ENCODE results near the gene NDRG2.
A peak's percentile ranks its signal among the peaks of the same experiment; 100 is the strongest.

Gene NDRG2

GRCh38 chr14:21024585-21025370 is at the start of gene NDRG2:
Gene NDRG2, minus strand, starts transcription at chr14:21025061. Its CDS starts 1,746 bp downstream, at chr14:21023315.
- DNase-seq (ENCODE audit: low read depth) = peak; percentile 58

- no peak for DNase-seq (ENCODE audit: low read depth)
Observed at GRCh38 chr14:21073921-21074320, 49.1 kb upstream of the NDRG2 start.

- no peak for DNase-seq (ENCODE audit: low read depth)
Observed at GRCh38 chr14:21072781-21073339, 48.0 kb upstream of the NDRG2 start.

GRCh38 chr14:21072031-21072473 is 47.2 kb upstream of the NDRG2 start:
- no peak for DNase-seq (ENCODE audit: low read depth)

- DNase-seq (ENCODE audit: low read depth) = no peak
Observed at GRCh38 chr14:21071225-21072030, 46.6 kb upstream of the NDRG2 start.

GRCh38 chr14:21070610-21071224 is 45.9 kb upstream of the NDRG2 start:
- no peak for DNase-seq (ENCODE audit: low read depth)

- no peak for DNase-seq (ENCODE audit: low read depth)
Observed at GRCh38 chr14:21070083-21070609, 45.3 kb upstream of the NDRG2 start, which contains the start of gene ARHGEF40. Gene ARHGEF40, plus strand, starts transcription at chr14:21070304. Its CDS starts 93 bp downstream, at chr14:21070397.

- no peak for DNase-seq (ENCODE audit: low read depth)
Observed at GRCh38 chr14:21069388-21070082, 44.7 kb upstream of the NDRG2 start.

- no peak for DNase-seq (ENCODE audit: low read depth)
Observed at GRCh38 chr14:21068521-21069387, 43.9 kb upstream of the NDRG2 start.

GRCh38 chr14:21066882-21067502 is 42.1 kb upstream of the NDRG2 start:
- no peak for DNase-seq (ENCODE audit: low read depth)

GRCh38 chr14:21063479-21063878 is 38.6 kb upstream of the NDRG2 start:
- DNase-seq (ENCODE audit: low read depth) = no peak

- DNase-seq (ENCODE audit: low read depth) = no peak
Observed at GRCh38 chr14:21061347-21061668, 36.4 kb upstream of the NDRG2 start.

- no peak for DNase-seq (ENCODE audit: low read depth)
Observed at GRCh38 chr14:21060614-21061346, 35.9 kb upstream of the NDRG2 start.

GRCh38 chr14:21059842-21060613 is 35.2 kb upstream of the NDRG2 start:
- no peak for DNase-seq (ENCODE audit: low read depth)

- no peak for DNase-seq (ENCODE audit: low read depth)
Observed at GRCh38 chr14:21058903-21059302, 34.0 kb upstream of the NDRG2 start.

- DNase-seq (ENCODE audit: low read depth) = no peak
Observed at GRCh38 chr14:21057803-21058675, 33.2 kb upstream of the NDRG2 start, which contains the start of gene RNASE8. Gene RNASE8, plus strand, starts transcription at chr14:21057822. Its CDS starts 71 bp downstream, at chr14:21057893.

GRCh38 chr14:21056520-21057163 is 31.8 kb upstream of the NDRG2 start:
- DNase-seq (ENCODE audit: low read depth) = no peak
